Skeletal muscle satellite cell (primary cell): ENCODE results near the gene ARHGAP28.

Experiments
- H3K27me3 ChIP-seq: 2 replicates; pipeline ENCODE4 v1.7.0; 2013; ENCODE audit warnings: low read length; ENCODE audit not compliant: control insufficient read depth, insufficient read depth
- H3K36me3 ChIP-seq: 2 replicates; pipeline ENCODE4 v1.7.0; 2013; ENCODE audit warnings: mild to moderate bottlenecking, control low read depth, low read length; ENCODE audit not compliant: insufficient read depth
- H3K4me1 ChIP-seq: 2 replicates; pipeline ENCODE4 v1.7.0; 2013; ENCODE audit warnings: low read length; ENCODE audit not compliant: control insufficient read depth, insufficient read depth
- H3K4me2 ChIP-seq: 2 replicates; pipeline ENCODE4 v1.7.0; 2013; ENCODE audit warnings: mild to moderate bottlenecking, low read length
- H3K4me3 ChIP-seq: 2 replicates; pipeline ENCODE4 v1.7.0; 2013; ENCODE audit warnings: low read length
- H3K9ac ChIP-seq: 2 replicates; pipeline ENCODE4 v1.7.0; 2013; ENCODE audit warnings: mild to moderate bottlenecking, low read depth, low read length, moderate library complexity
- H3K9me3 ChIP-seq: replicated peaks from 2 replicates; pipeline ENCODE4 v1.7.0; 2013; ENCODE audit warnings: mild to moderate bottlenecking, control low read depth, low read length

The ARHGAP28 gene

DNA sequence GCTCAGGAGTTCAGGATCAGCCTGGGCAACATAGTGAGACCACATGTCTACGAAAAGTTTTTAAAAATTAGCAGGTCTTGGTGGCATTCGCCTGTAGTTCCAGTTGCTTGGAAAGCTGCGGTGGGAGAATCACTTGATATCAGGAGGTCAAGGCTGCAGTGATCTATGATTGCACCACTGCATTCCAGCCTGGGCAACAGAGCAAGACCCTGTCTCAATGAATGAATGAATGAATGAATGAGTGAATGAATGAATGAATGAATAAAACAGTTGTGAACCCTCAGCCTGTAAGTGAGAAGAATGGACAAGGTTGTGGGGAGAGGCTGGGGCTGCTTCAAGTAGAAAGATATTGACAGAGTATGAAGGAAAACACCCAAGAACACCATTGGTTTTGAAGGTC is 48.0 kb downstream of the ARHGAP28 start:
- H3K4me2 ChIP-seq, result no peak overlapping the region
- no peaks in the 10 kb centered on the region for H3K36me3 ChIP-seq
- H3K9me3 ChIP-seq, result no peaks in the 10 kb centered on the region
- no peak overlapping the region for H3K4me3 ChIP-seq
- no peaks in the 10 kb centered on the region for H3K27me3 ChIP-seq
- H3K4me1 ChIP-seq, result peaks cover 14% of the 10 kb centered on the region
- no peak overlapping the region for H3K9ac ChIP-seq

- Histone ChIP-seq H3K9ac (no peak overlapping the region), H3K4me2 (no peak overlapping the region), H3K4me3 (no peak overlapping the region), H3K36me3 (no peaks in the 10 kb centered on the region), H3K9me3 (no peaks in the 10 kb centered on the region), H3K27me3 (no peaks in the 10 kb centered on the region), H3K4me1 (peaks cover 14% of the 10 kb centered on the region)
These were observed 49.1 kb downstream of the ARHGAP28 start for GRCh38 chr18:6778459-6779247.

DNA sequence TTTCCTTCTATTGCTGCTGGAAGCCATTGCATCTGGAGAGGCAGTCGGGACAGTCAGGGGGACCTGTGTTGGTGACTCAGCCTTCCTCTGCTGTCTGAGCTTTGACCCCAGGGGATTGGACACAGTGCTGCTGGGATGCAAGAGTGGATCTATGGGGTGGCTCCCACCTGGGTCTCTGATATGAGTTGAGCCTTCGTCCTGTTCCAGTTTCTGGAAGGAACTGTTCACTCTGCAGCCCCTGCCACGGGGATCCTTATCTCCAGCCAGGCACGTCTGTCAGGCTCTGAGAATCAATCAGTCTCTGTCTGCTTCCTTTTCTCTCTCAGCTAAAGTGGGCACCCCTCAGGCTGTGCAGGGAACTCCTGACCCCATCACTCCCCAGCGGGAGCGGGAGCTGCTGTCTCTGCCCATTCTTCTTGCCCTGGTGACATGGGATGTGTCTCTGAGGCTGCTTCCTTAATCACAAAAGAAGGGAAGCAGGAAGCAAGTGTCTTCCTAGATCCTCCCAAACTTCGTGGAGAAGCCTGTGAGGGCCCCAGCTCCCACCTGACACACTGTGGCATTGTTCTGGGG is 51.7 kb downstream of the ARHGAP28 start:
- Histone ChIP-seq H3K4me2 (peak overlapping the region; percentile 5), H3K9me3 (no peaks in the 10 kb centered on the region), H3K27me3 (no peaks in the 10 kb centered on the region), H3K9ac (no peak overlapping the region), H3K4me3 (no peak overlapping the region), H3K36me3 (no peaks in the 10 kb centered on the region), H3K4me1 (peaks cover 14% of the 10 kb centered on the region)

- H3K36me3 ChIP-seq, result no peaks in the 10 kb centered on the region
- peak overlapping the region; percentile 5 for H3K4me2 ChIP-seq
- H3K9ac ChIP-seq, result no peak overlapping the region
- H3K27me3 ChIP-seq, result no peaks in the 10 kb centered on the region
- no peaks in the 10 kb centered on the region for H3K9me3 ChIP-seq
- peaks cover 14% of the 10 kb centered on the region for H3K4me1 ChIP-seq
- H3K4me3 ChIP-seq, result no peak overlapping the region
These were observed 52.3 kb downstream of the ARHGAP28 start for GRCh38 chr18:6781796-6782195.

- Histone ChIP-seq H3K4me3 (no peak overlapping the region), H3K4me2 (no peak overlapping the region), H3K9me3 (no peaks in the 10 kb centered on the region)
These were observed 53.3 kb downstream of the ARHGAP28 start for GRCh38 chr18:6782861-6783260.

GRCh38 chr18:6784046-6784445 is 54.5 kb downstream of the ARHGAP28 start:
- Histone ChIP-seq H3K4me3 (no peak overlapping the region), H3K4me2 (no peak overlapping the region), H3K9me3 (no peaks in the 10 kb centered on the region), H3K9ac (no peak overlapping the region), H3K4me1 (peaks cover 14% of the 10 kb centered on the region), H3K36me3 (no peaks in the 10 kb centered on the region), H3K27me3 (no peaks in the 10 kb centered on the region)

More at GRCh38 chr18:6782861-6783260, 53.3 kb downstream of the ARHGAP28 start:
- no peaks in the 10 kb centered on the region for H3K27me3 ChIP-seq
- no peak overlapping the region for H3K9ac ChIP-seq
- H3K36me3 ChIP-seq, result no peaks in the 10 kb centered on the region
- H3K4me1 ChIP-seq, result peaks cover 14% of the 10 kb centered on the region

DNA sequence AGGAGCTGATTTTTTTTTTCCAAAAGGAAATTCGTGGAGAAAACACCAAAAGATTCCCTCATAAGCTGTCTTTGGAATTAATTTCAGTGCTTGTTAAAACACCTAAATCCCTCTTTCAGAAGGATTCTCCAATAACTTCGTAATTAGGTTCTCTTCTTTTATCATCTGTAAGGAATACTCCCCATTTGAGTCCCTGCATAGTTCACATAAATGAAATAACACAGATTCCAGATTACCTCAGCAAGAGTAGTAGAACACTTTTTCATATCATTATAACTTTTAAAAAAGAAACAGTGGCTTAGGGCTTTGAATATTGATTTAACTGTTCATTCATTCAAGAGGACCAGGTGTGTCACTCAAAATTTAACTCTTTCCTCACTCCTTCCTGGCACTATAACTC is 55.5 kb downstream of the ARHGAP28 start:
- peaks cover 14% of the 10 kb centered on the region for H3K4me1 ChIP-seq
- no peaks in the 10 kb centered on the region for H3K9me3 ChIP-seq
- no peak overlapping the region for H3K4me3 ChIP-seq
- no peaks in the 10 kb centered on the region for H3K27me3 ChIP-seq
- no peak overlapping the region for H3K4me2 ChIP-seq
- H3K9ac ChIP-seq, result no peak overlapping the region
- no peaks in the 10 kb centered on the region for H3K36me3 ChIP-seq

GRCh38 chr18:6785411-6785810 is 55.9 kb downstream of the ARHGAP28 start:
- Histone ChIP-seq H3K27me3 (no peaks in the 10 kb centered on the region), H3K4me1 (peaks cover 14% of the 10 kb centered on the region), H3K9ac (no peak overlapping the region), H3K4me3 (no peak overlapping the region), H3K4me2 (no peak overlapping the region), H3K9me3 (no peaks in the 10 kb centered on the region), H3K36me3 (no peaks in the 10 kb centered on the region)

DNA sequence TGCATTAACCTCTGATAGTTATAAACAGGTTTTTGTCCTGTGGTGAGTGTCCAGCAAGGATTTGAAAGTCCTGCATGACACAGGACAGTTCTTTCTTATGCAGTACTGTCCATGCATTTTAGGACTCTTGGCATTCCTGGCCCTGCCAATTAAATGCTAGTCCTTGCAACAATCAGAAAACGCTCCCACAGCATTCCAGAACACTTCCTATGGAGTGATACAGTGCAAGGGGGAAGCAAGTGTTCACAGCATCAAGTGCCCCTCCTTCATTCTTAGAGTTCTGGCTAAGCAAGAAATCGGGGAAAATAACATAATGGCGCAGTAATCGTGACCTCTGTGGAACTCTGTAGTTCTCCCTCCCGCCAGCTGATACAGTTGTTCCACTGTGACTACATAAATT is 62.9 kb downstream of the ARHGAP28 start:
- Histone ChIP-seq H3K4me2 (no peak overlapping the region), H3K9ac (no peak overlapping the region), H3K36me3 (no peaks in the 10 kb centered on the region), H3K27me3 (no peaks in the 10 kb centered on the region), H3K4me3 (no peak overlapping the region), H3K9me3 (no peaks in the 10 kb centered on the region), H3K4me1 (no peaks in the 10 kb centered on the region)

DNA sequence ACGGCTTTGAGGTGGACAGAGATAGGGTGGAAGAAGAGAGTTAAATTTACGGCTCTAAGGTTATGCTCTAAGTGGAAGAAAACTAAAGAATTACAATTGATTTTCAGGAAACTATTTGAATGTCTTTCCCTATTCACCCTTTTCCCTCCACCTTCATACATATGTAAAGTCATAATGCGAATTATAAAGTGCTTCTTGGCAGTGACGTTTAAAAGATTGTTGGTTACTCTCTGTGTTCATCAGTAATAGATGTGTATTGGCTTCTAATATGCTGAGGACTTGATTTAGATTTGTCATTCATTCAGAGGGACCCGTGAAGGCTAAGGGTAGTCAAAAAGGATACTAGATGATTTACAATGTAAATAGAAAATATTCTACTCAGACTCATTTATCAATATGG is 63.9 kb downstream of the ARHGAP28 start:
- Histone ChIP-seq H3K27me3 (no peaks in the 10 kb centered on the region), H3K4me3 (no peak overlapping the region), H3K4me1 (no peaks in the 10 kb centered on the region), H3K4me2 (no peak overlapping the region), H3K9me3 (no peaks in the 10 kb centered on the region), H3K9ac (no peak overlapping the region), H3K36me3 (no peaks in the 10 kb centered on the region)

DNA sequence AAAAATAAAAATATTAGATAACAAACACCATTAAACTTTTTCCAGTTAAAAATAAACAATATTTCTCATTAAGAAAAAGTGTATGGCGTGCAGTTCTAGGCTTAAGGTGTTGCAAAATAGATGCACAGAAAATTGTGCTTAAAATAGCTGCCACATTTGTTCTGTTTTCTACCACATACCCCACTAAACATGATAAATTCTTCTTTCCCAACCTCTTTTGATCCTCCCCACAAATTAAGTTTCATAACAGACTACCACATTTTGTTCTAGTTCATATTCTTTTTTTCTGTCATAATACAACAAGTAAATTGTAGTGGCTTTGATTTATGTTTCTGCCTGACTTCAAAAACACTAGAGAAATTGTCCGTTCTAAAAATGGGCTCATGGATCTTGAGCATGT is 64.5 kb downstream of the ARHGAP28 start:
- Histone ChIP-seq H3K4me1 (no peaks in the 10 kb centered on the region), H3K9ac (no peak overlapping the region), H3K36me3 (no peaks in the 10 kb centered on the region), H3K4me2 (no peak overlapping the region), H3K4me3 (no peak overlapping the region), H3K27me3 (no peaks in the 10 kb centered on the region), H3K9me3 (no peaks in the 10 kb centered on the region)

DNA sequence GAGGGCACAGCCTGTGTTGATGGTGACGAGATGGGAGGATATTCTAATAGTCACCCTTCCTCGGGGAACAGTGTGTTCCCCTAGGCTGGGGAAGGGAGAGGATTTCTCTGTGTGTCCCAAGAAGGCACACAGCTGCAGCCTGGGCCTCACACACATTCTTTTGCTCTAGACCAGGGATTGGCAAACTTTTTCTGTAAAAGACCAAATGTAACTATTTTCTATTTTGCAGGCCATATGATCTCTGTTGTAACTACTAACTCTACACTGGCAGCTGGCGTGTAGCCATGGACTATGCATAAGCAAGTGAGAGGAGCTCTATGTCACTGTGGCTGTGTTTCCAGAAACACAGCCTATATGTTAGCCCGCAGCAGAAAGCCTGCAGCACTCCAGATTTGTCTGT is 65.8 kb downstream of the ARHGAP28 start:
- H3K4me3 ChIP-seq, result no peak overlapping the region
- H3K9ac ChIP-seq, result no peak overlapping the region
- H3K36me3 ChIP-seq, result no peaks in the 10 kb centered on the region
- no peak overlapping the region for H3K4me2 ChIP-seq
- no peaks in the 10 kb centered on the region for H3K4me1 ChIP-seq
- no peaks in the 10 kb centered on the region for H3K9me3 ChIP-seq
- no peaks in the 10 kb centered on the region for H3K27me3 ChIP-seq
